NCI-H1694 treated with DMSO at 0.1 percent for 48 hours (cell line): ENCODE measurements around the gene UNC13B.

ENCODE experiments used
- DNase-seq: peaks from one replicate; lab custom pipeline; 2025; lab: John Stamatoyannopoulos, UW

UNC13B gene

GRCh38 chr9:35335164-35335563, 173.4 kb downstream of the UNC13B start:
- DNase-seq = no peak

- DNase-seq = no peak
These were observed 176.3 kb downstream of the UNC13B start for GRCh38 chr9:35338086-35338485.

- DNase-seq = no peak
These were observed 176.9 kb downstream of the UNC13B start for GRCh38 chr9:35338561-35339274.

- DNase-seq = no peak
These were observed 178.2 kb downstream of the UNC13B start for GRCh38 chr9:35340046-35340445.

- DNase-seq = no peak
These were observed 179.2 kb downstream of the UNC13B start for GRCh38 chr9:35341021-35341420.

- no peak for DNase-seq
These were observed 179.8 kb downstream of the UNC13B start for GRCh38 chr9:35341585-35341984.

GRCh38 chr9:35342221-35342958, 180.6 kb downstream of the UNC13B start:
- DNase-seq = no peak

- no peak for DNase-seq
These were observed 186.3 kb downstream of the UNC13B start for GRCh38 chr9:35348109-35348508.

- no peak for DNase-seq
These were observed 187.6 kb downstream of the UNC13B start for GRCh38 chr9:35349287-35349990.

GRCh38 chr9:35350212-35350611, 188.4 kb downstream of the UNC13B start:
- DNase-seq = no peak

GRCh38 chr9:35350827-35351549, 189.2 kb downstream of the UNC13B start:
- no peak for DNase-seq

GRCh38 chr9:35353731-35354365, 192.0 kb downstream of the UNC13B start:
- no peak for DNase-seq

GRCh38 chr9:35355939-35356338, 194.1 kb downstream of the UNC13B start:
- no peak for DNase-seq

- no peak for DNase-seq
These were observed 195.3 kb downstream of the UNC13B start for GRCh38 chr9:35357116-35357515.

GRCh38 chr9:35357826-35358225, 196.0 kb downstream of the UNC13B start:
- DNase-seq = no peak

GRCh38 chr9:35364817-35365585, 203.2 kb downstream of the UNC13B start:
- no peak for DNase-seq

GRCh38 chr9:35366627-35367026, 204.8 kb downstream of the UNC13B start:
- no peak for DNase-seq

GRCh38 chr9:35367451-35367850, 205.6 kb downstream of the UNC13B start:
- no peak for DNase-seq

- DNase-seq = no peak
These were observed 208.4 kb downstream of the UNC13B start for GRCh38 chr9:35370241-35370640.

- no peak for DNase-seq
These were observed 212.6 kb downstream of the UNC13B start for GRCh38 chr9:35374436-35374835.

- no peak for DNase-seq
These were observed 213.1 kb downstream of the UNC13B start for GRCh38 chr9:35374910-35375309.
